ENCODE data around the gene AP2M1.

The AP2M1 gene

GRCh38 chr3:184180165-184180564 is 5.5 kb downstream of the AP2M1 start:
- H3K79me2 ChIP-seq (ENCODE audit: control insufficient read depth, insufficient read depth, low read length, poor library complexity) = peaks cover 15% of the 10 kb centered on the region
- H4K12ac ChIP-seq (ENCODE audit: low read depth, low read length) = no peak overlapping the region
- H3K4ac ChIP-seq (ENCODE audit: low read depth, low read length) = no peak overlapping the region
- WGBS (ENCODE audit: extremely low coverage, insufficient coverage, insufficient read length) = no CpG with 5 or more reads among the region's 6 CpGs
- no peak overlapping the region for H3K9ac ChIP-seq (ENCODE audit: low read length)
- H3K23ac ChIP-seq (ENCODE audit: low read length) = no peak overlapping the region
- H2BK5ac ChIP-seq (ENCODE audit: low read depth, low read length, poor library complexity) = no peak overlapping the region
- H2AK5ac ChIP-seq (ENCODE audit: low read length) = no peak overlapping the region
- H3K27ac ChIP-seq (ENCODE audit: low read depth, low read length) = no peak overlapping the region
- peak overlapping the region; percentile 11 for H3K4me3 ChIP-seq (ENCODE audit: low read depth, low read length)
- no peak overlapping the region for H2BK120ac ChIP-seq (ENCODE audit: insufficient read depth, low read length, poor library complexity)
- no peak overlapping the region for H3K4me2 ChIP-seq (ENCODE audit: low read length)
- DNase-seq = no peak
- H3K14ac ChIP-seq (ENCODE audit: low read length) = no peak overlapping the region
- no peak overlapping the region for H2BK12ac ChIP-seq (ENCODE audit: low read length)
- H3K18ac ChIP-seq (ENCODE audit: low read length) = no peak overlapping the region
- H2AFZ ChIP-seq (ENCODE audit: insufficient read depth, low read length, poor library complexity) = no peak overlapping the region
- peaks cover 13 to 17% of the 10 kb centered on the region in 2 experiments for H3K4me1 ChIP-seq (ENCODE audit: control insufficient read depth in 1 of 2, insufficient read depth in 2 of 2, low read length in 2 of 2)
- peaks cover 71 to 76% of the 10 kb centered on the region in 2 experiments for H3K36me3 ChIP-seq (ENCODE audit: control insufficient read depth in 1 of 2, insufficient read depth in 2 of 2, low read length in 2 of 2)
- no peaks in the 10 kb centered on the region for H3K27me3 ChIP-seq (ENCODE audit: insufficient read depth, low read length)
- H3K79me1 ChIP-seq (ENCODE audit: low read length) = peaks cover 16% of the 10 kb centered on the region
- peaks cover 7% of the 10 kb centered on the region for H3K9me3 ChIP-seq (ENCODE audit: insufficient read depth, low read depth, low read length)
- no peak overlapping the region for H4K8ac ChIP-seq (ENCODE audit: low read depth, low read length)
- H4K91ac ChIP-seq (ENCODE audit: low read depth, low read length) = no peak overlapping the region

GRCh38 chr3:184181596-184181995 is 6.9 kb downstream of the AP2M1 start:
- no peak overlapping the region for H4K12ac ChIP-seq (ENCODE audit: low read depth, low read length)
- H3K18ac ChIP-seq (ENCODE audit: low read length) = no peak overlapping the region
- no peak overlapping the region for H2BK12ac ChIP-seq (ENCODE audit: low read length)
- H3K4me3 ChIP-seq (ENCODE audit: low read depth, low read length) = peak overlapping the region; percentile 37
- H3K79me1 ChIP-seq (ENCODE audit: low read length) = peaks cover 20% of the 10 kb centered on the region
- no peak overlapping the region for H2BK5ac ChIP-seq (ENCODE audit: low read depth, low read length, poor library complexity)
- H3K9me3 ChIP-seq (ENCODE audit: insufficient read depth, low read depth, low read length) = peaks cover 10% of the 10 kb centered on the region
- no peak overlapping the region for H2AK5ac ChIP-seq (ENCODE audit: low read length)
- no peak overlapping the region for H4K91ac ChIP-seq (ENCODE audit: low read depth, low read length)
- H3K4me2 ChIP-seq (ENCODE audit: low read length) = no peak overlapping the region
- H3K14ac ChIP-seq (ENCODE audit: low read length) = no peak overlapping the region
- H3K4ac ChIP-seq (ENCODE audit: low read depth, low read length) = no peak overlapping the region
- no peak overlapping the region for H2AFZ ChIP-seq (ENCODE audit: insufficient read depth, low read length, poor library complexity)
- H3K4me1 ChIP-seq (ENCODE audit: control insufficient read depth in 1 of 2, insufficient read depth in 2 of 2, low read length in 2 of 2) = peaks cover 13 to 17% of the 10 kb centered on the region in 2 experiments
- H3K9ac ChIP-seq (ENCODE audit: low read length) = no peak overlapping the region
- no peak overlapping the region for H4K8ac ChIP-seq (ENCODE audit: low read depth, low read length)
- no peaks in the 10 kb centered on the region for H3K27me3 ChIP-seq (ENCODE audit: insufficient read depth, low read length)
- no CpG with 5 or more reads among the region's 9 CpGs for WGBS (ENCODE audit: extremely low coverage, insufficient coverage, insufficient read length)
- no peak overlapping the region for H3K23ac ChIP-seq (ENCODE audit: low read length)
- no peak overlapping the region for H3K27ac ChIP-seq (ENCODE audit: low read depth, low read length)
- H2BK120ac ChIP-seq (ENCODE audit: insufficient read depth, low read length, poor library complexity) = no peak overlapping the region
- DNase-seq = no peak
- peaks cover 71 to 76% of the 10 kb centered on the region in 2 experiments for H3K36me3 ChIP-seq (ENCODE audit: control insufficient read depth in 1 of 2, insufficient read depth in 2 of 2, low read length in 2 of 2)
- peaks cover 19% of the 10 kb centered on the region for H3K79me2 ChIP-seq (ENCODE audit: control insufficient read depth, insufficient read depth, low read length, poor library complexity)

GRCh38 chr3:184183679-184184078 is 9.0 kb downstream of the AP2M1 start:
- peaks cover 60 to 68% of the 10 kb centered on the region in 2 experiments for H3K36me3 ChIP-seq (ENCODE audit: control insufficient read depth in 1 of 2, insufficient read depth in 2 of 2, low read length in 2 of 2)
- no peak overlapping the region for H2AK5ac ChIP-seq (ENCODE audit: low read length)
- peaks cover 0 to 7% of the 10 kb centered on the region in 2 experiments for H3K4me1 ChIP-seq (ENCODE audit: control insufficient read depth in 1 of 2, insufficient read depth in 2 of 2, low read length in 2 of 2)
- no peak overlapping the region for H3K4me3 ChIP-seq (ENCODE audit: low read depth, low read length)
- H3K9ac ChIP-seq (ENCODE audit: low read length) = no peak overlapping the region
- no peak overlapping the region for H3K27ac ChIP-seq (ENCODE audit: low read depth, low read length)
- H3K14ac ChIP-seq (ENCODE audit: low read length) = no peak overlapping the region
- no peak overlapping the region for H4K12ac ChIP-seq (ENCODE audit: low read depth, low read length)
- WGBS (ENCODE audit: extremely low coverage, insufficient coverage, insufficient read length) = no CpG with 5 or more reads among the region's 5 CpGs
- peaks cover 10% of the 10 kb centered on the region for H3K79me1 ChIP-seq (ENCODE audit: low read length)
- H3K4me2 ChIP-seq (ENCODE audit: low read length) = no peak overlapping the region
- no peak overlapping the region for H2AFZ ChIP-seq (ENCODE audit: insufficient read depth, low read length, poor library complexity)
- H2BK5ac ChIP-seq (ENCODE audit: low read depth, low read length, poor library complexity) = no peak overlapping the region
- H3K9me3 ChIP-seq (ENCODE audit: insufficient read depth, low read depth, low read length) = peaks cover 9% of the 10 kb centered on the region
- H3K79me2 ChIP-seq (ENCODE audit: control insufficient read depth, insufficient read depth, low read length, poor library complexity) = peaks cover 11% of the 10 kb centered on the region
- H3K18ac ChIP-seq (ENCODE audit: low read length) = no peak overlapping the region
- H3K23ac ChIP-seq (ENCODE audit: low read length) = no peak overlapping the region
- H4K91ac ChIP-seq (ENCODE audit: low read depth, low read length) = no peak overlapping the region
- H4K8ac ChIP-seq (ENCODE audit: low read depth, low read length) = no peak overlapping the region
- DNase-seq = no peak
- no peak overlapping the region for H2BK12ac ChIP-seq (ENCODE audit: low read length)
- no peak overlapping the region for H2BK120ac ChIP-seq (ENCODE audit: insufficient read depth, low read length, poor library complexity)
- no peaks in the 10 kb centered on the region for H3K27me3 ChIP-seq (ENCODE audit: insufficient read depth, low read length)
- H3K4ac ChIP-seq (ENCODE audit: low read depth, low read length) = no peak overlapping the region

GRCh38 chr3:184184546-184185230 is 10.0 kb downstream of the AP2M1 start:
- peaks cover 11% of the 10 kb centered on the region for H3K79me2 ChIP-seq (ENCODE audit: control insufficient read depth, insufficient read depth, low read length, poor library complexity)
- H4K8ac ChIP-seq (ENCODE audit: low read depth, low read length) = no peak overlapping the region
- H3K4me1 ChIP-seq (ENCODE audit: control insufficient read depth in 1 of 2, insufficient read depth in 2 of 2, low read length in 2 of 2) = peaks cover 0 to 7% of the 10 kb centered on the region in 2 experiments
- H4K12ac ChIP-seq (ENCODE audit: low read depth, low read length) = no peak overlapping the region
- H3K27me3 ChIP-seq (ENCODE audit: insufficient read depth, low read length) = no peaks in the 10 kb centered on the region
- H2BK5ac ChIP-seq (ENCODE audit: low read depth, low read length, poor library complexity) = no peak overlapping the region
- WGBS (ENCODE audit: extremely low coverage, insufficient coverage, insufficient read length) = no CpG with 5 or more reads among the region's 18 CpGs
- peaks cover 8% of the 10 kb centered on the region for H3K9me3 ChIP-seq (ENCODE audit: insufficient read depth, low read depth, low read length)
- no peak overlapping the region for H2AK5ac ChIP-seq (ENCODE audit: low read length)
- no peak for DNase-seq
- no peak overlapping the region for H3K14ac ChIP-seq (ENCODE audit: low read length)
- peaks cover 61 to 68% of the 10 kb centered on the region in 2 experiments for H3K36me3 ChIP-seq (ENCODE audit: control insufficient read depth in 1 of 2, insufficient read depth in 2 of 2, low read length in 2 of 2)
- no peak overlapping the region for H3K4me2 ChIP-seq (ENCODE audit: low read length)
- no peak overlapping the region for H3K4me3 ChIP-seq (ENCODE audit: low read depth, low read length)
- no peak overlapping the region for H2AFZ ChIP-seq (ENCODE audit: insufficient read depth, low read length, poor library complexity)
- no peak overlapping the region for H3K4ac ChIP-seq (ENCODE audit: low read depth, low read length)
- H2BK120ac ChIP-seq (ENCODE audit: insufficient read depth, low read length, poor library complexity) = no peak overlapping the region
- no peak overlapping the region for H3K18ac ChIP-seq (ENCODE audit: low read length)
- no peak overlapping the region for H2BK12ac ChIP-seq (ENCODE audit: low read length)
- H3K23ac ChIP-seq (ENCODE audit: low read length) = no peak overlapping the region
- H3K27ac ChIP-seq (ENCODE audit: low read depth, low read length) = peak overlapping the region; percentile 95
- H3K79me1 ChIP-seq (ENCODE audit: low read length) = peaks cover 10% of the 10 kb centered on the region
- H4K91ac ChIP-seq (ENCODE audit: low read depth, low read length) = no peak overlapping the region
- H3K9ac ChIP-seq (ENCODE audit: low read length) = no peak overlapping the region
